ENCODE data around the gene RAB27A. TPM values are rescaled to one million over a fixed set of nuclear protein-coding genes. Genes with fewer than 3 reads are reported as not detected.

RAB27A gene
- total and polyA plus RNA-seq, 2 experiments from 2014 or later = 3.2 to 5.8 TPM

GRCh38 chr15:55334371-55334770 lies 44.8 kb upstream of the RAB27A start (continued):
- TF ChIP-seq ZNF462 (CRISPR knock-in tag; IDR thresholded peaks at IDR 0.05) (no peak), CTCF (conservative IDR thresholded peaks at IDR 0.05; ENCODE audit: low read depth in 2 of 2) (no peak), EZH2 (IDR thresholded peaks at IDR 0.05; ENCODE audit: low read depth, unreplicated experiment) (no peak), JUNB (IDR thresholded peaks at IDR 0.05; ENCODE audit: unreplicated experiment) (no peak)

GRCh38 chr15:55327387-55327786 lies 37.8 kb upstream of the RAB27A start:
- Histone ChIP-seq H3K27ac (ENCODE audit: low read depth) (no peak overlapping the region), H3K4me3 (no peak overlapping the region), H3K79me2 (replicated peaks; ENCODE audit: insufficient read depth) (no peaks in the 10 kb centered on the region), H3F3A (replicated peaks; ENCODE audit: low read depth) (no peaks in the 10 kb centered on the region), H2AFZ (no peak overlapping the region), H3K4me2 (no peak overlapping the region), H3K36me3 (ENCODE audit: insufficient read depth) (no peaks in the 10 kb centered on the region), H3K4me1 (ENCODE audit: insufficient read depth) (peaks cover 6% of the 10 kb centered on the region; the same call in 1 of the 2 replicates), H3K9me2 (ENCODE audit: insufficient read depth) (no peaks in the 10 kb centered on the region), H3K27me3 (ENCODE audit: insufficient read depth) (no peaks in the 10 kb centered on the region), H4K20me1 (replicated peaks; ENCODE audit: insufficient read depth) (no peaks in the 10 kb centered on the region)
- no peaks in the 10 kb centered on the region for H3K27me3 Mint-ChIP-seq (ENCODE audit: insufficient read depth, low read depth, poor library complexity)
- no peak overlapping the region for H3K4me3 Mint-ChIP-seq
- ATAC-seq = no peak
- no peak for DNase-seq (ENCODE audit: low spot score)
- H3K27ac Mint-ChIP-seq = no peak overlapping the region
- no peaks in the 10 kb centered on the region for H3K9me3 Mint-ChIP-seq
- H3K4me1 Mint-ChIP-seq = peaks cover 9% of the 10 kb centered on the region
- H3K36me3 Mint-ChIP-seq (ENCODE audit: low read depth) = no peaks in the 10 kb centered on the region
- TF ChIP-seq REST (IDR thresholded peaks at IDR 0.05; ENCODE audit: unreplicated experiment) = no peak
- TF ChIP-seq STAT1 (IDR thresholded peaks at IDR 0.05; ENCODE audit: unreplicated experiment) = no peak
- no peak for TF ChIP-seq ZNF114 (CRISPR knock-in tag; IDR thresholded peaks at IDR 0.05)
- no peak for TF ChIP-seq ETS1 (IDR thresholded peaks at IDR 0.05)
- TF ChIP-seq CTCF (conservative IDR thresholded peaks at IDR 0.05; ENCODE audit: low read depth in 2 of 2) = no peak
- TF ChIP-seq CREB1 (CRISPR knock-in tag; IDR thresholded peaks at IDR 0.05; ENCODE audit: low read depth) = no peak
- no peak for TF ChIP-seq POLR2AphosphoS5 (IDR thresholded peaks at IDR 0.05; ENCODE audit: low read depth)
- TF ChIP-seq JUNB (IDR thresholded peaks at IDR 0.05; ENCODE audit: unreplicated experiment) = no peak
